LNCaP clone FGC (cell line): ENCODE results near the gene KIDINS220.

Experiments
- DNase-seq: peaks from one replicate; pipeline ENCODE4 v3.0.0-alpha.2; 2011; ENCODE audit warnings: low read depth
- H3K4me3 ChIP-seq: 2 replicates; pipeline ENCODE4 v1.5.1; 2011; ENCODE audit warnings: mild to moderate bottlenecking, low read depth, low read length, control low read depth
- CTCF ChIP-seq: IDR thresholded peaks from 2 replicates; pipeline ENCODE4 v1.5.1; 2012; ENCODE audit warnings: mild to moderate bottlenecking; ENCODE audit not compliant: control insufficient read depth, insufficient read depth; ENCODE audit errors: extremely low read depth

Gene KIDINS220

GRCh38 chr2:8877894-8878293, 40.5 kb upstream of the KIDINS220 start:
- no peak for TF ChIP-seq CTCF
- no peak overlapping the region for H3K4me3 ChIP-seq
- DNase-seq, result no peak

DNA sequence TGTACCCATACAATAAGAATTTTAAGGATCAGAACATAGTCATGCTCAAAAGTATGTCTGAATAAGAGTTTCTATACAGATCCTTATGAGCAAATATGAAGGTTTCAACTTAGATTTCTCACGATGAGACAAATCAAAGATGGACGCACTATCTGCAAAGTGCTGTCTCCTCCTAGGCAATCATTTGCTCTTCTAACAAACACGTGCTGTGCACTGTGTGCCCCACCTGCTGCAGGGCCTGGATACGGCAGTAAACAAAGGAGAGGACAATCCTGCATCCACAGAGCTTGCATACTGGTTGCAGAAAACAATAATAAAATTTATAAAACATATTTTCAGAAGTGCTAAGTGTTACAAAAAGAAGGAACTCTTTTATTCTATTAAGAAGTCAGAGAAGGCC, 39.9 kb upstream of the KIDINS220 start:
- no peak overlapping the region for H3K4me3 ChIP-seq
- DNase-seq, result no peak
- no peak for TF ChIP-seq CTCF

DNA sequence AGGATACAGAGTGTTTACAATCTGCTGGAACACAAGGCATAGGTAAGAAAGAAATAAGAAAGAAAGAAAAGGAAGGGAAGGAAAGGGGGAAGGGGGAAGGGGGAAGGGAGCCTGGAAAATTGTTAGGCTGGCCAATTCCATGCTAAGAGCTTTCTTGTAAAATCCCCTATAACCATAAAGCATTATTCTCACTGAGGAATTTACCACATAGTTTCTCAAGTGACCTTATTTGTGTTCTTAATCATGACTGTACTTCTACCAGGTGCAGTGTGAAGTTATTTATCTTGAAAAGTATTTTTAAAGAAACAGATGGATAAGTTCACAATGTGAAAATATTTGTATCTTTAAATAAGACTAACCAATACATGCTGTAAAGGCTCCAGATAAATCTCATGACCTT, 39.2 kb upstream of the KIDINS220 start:
- TF ChIP-seq CTCF, result no peak
- H3K4me3 ChIP-seq, result no peak overlapping the region
- no peak for DNase-seq

- peak; percentile 65 for DNase-seq
- TF ChIP-seq CTCF, result peak; percentile 58
Observed at GRCh38 chr2:8872821-8873432, 35.5 kb upstream of the KIDINS220 start.

DNA sequence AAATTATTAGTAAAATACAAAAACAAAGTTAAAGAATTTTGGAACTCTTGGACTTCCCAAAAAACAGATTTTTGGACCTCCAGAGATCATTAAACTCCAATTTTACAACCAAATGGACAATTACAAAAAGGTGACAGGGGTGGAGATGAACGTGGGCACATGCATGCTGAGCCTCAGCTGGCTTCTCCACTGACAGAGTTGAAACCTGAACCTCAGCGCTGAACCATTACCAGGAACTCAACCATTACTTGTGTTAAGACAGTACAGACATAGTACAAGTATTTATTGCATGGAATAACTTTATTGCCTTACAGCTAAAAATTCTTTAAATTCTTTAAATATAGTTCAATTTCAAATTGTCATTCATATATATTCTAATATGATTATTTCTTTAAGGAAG, 33.0 kb upstream of the KIDINS220 start:
- H3K4me3 ChIP-seq, result no peak overlapping the region
- DNase-seq, result no peak
- no peak for TF ChIP-seq CTCF

More at GRCh38 chr2:8872821-8873432, 35.5 kb upstream of the KIDINS220 start:
- no peak overlapping the region for H3K4me3 ChIP-seq

DNA sequence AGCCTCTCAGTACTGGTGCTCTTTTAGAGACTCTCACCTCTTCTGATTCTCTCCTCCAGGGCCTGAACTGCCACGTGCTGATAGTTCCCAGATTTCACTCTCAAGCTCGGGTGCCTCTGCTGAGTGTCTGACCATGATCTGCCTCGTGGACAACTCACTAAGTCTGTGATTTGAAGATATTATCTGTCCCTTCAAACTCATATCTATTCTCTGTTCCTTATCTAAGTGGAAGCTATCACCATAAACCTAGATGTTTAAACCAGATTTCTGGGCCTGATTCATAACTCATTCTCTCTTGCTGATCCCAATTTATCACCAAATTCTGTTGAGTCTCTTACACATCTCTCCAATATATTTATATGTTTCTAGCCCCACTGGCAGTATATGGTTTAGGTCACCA, 29.9 kb upstream of the KIDINS220 start:
- TF ChIP-seq CTCF, result no peak
- H3K4me3 ChIP-seq, result no peak overlapping the region
- no peak for DNase-seq

DNA sequence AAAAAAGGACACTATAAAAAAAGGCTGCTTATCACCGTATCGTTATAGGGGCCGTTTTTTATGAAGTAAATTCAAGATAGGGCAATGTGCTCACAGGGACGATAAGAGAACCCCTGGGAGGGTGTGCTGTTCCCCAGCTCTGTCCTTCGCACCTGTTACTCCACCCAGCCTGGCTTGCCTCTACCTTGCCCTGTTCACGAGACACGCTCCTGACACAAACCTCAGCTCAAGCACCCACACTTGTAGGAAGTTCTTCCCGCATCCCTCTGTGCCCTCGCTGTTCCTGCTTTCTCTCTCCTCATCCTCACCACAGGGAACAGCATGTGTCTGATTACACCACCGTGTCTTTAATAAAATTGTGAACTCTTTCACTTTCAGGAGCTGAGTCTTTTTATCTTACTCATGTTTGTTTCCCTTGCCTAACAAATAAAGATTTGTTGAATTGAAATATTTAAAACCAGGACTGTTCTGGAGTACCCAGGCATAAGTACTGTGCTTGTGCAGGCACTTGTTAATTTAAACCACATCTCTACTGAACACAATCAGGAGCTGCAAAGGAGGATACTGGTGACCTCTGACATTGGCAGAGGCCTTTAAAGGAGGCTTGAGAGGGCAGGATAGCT, 26.0 kb upstream of the KIDINS220 start:
- H3K4me3 ChIP-seq, result no peak overlapping the region
- DNase-seq, result no peak
- no peak for TF ChIP-seq CTCF
